Transverse colon (tissue), 4 donors: Measurements from ENCODE around the gene ANKRD61.

Source experiments
- CTCF ChIP-seq, 5 experiments: fragments of 200-600 bp in 3 of 5; fragments of 450-650 bp in 2 of 5; sonication (generic) in 3 of 5; IDR thresholded peaks; 1 replicate in 2 of 5; 2 replicates in 3 of 5; pipeline ENCODE4 v1.5.1; 2016 to 2017; ENCODE audit warnings: antibody characterized with exemption in 5 of 5, inconsistent platforms in 3 of 5, mild to moderate bottlenecking in 2 of 5, moderate library complexity in 1 of 5
- POLR2A ChIP-seq: fragments of 450-650 bp; IDR thresholded peaks from one replicate; pipeline ENCODE4 v1.6.1; 2016; ENCODE audit warnings: antibody characterized with exemption, mild to moderate bottlenecking, moderate library complexity
- POLR2AphosphoS5 ChIP-seq, 3 donors: sonication (generic); formaldehyde crosslinking; IDR thresholded peaks; one replicate each; pipeline ENCODE4 v1.6.1; 2016; ENCODE audit warnings: antibody characterized with exemption in 3 of 3

DNA sequence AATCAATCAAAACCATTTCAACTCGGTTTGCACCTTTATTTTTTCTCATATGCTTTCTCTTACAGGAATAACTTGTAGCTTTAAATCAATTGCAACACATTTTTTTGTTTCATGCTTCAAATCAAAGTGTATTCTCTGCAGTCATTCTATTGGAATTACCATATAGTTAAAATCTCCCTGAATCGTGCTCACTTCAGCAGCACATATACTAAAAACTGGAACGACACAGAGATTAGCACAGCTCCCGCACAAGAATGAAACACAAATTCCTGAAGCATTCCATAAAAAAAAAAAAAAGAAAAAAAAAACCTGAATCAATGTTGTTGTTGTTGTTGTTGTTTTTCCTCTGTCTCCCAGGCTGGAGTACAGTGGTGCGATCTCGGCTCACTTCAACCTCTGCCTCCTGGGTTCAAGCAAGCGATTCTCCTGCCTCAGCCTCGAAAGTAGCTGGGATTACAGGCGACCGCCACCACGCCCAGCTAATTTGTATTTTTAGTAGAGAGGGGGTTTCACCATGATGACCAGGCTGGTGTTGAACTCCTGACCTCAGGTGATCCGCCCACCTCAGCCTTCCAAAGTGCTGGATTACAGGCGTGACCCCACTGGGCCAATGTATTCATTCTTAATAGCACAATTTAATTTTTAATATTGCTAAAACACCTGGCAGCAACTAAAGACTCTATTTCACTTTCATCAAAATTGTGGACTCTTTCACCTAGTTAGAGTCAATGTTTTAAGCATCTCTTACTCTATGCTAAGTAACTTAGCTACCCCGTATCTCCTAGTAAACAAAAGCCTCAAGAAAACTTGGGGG lies 26.3 kb downstream of the ANKRD61 start:
- TF ChIP-seq CTCF (IDR thresholded peaks at IDR 0.05): no peak
- no peak for TF ChIP-seq POLR2A
- no peak for TF ChIP-seq POLR2AphosphoS5 (IDR thresholded peaks at IDR 0.05)
